Activated CD4-positive, alpha-beta T cell treated with anti-CD3 and anti-CD28 coated beads, Interleukin-2, amount 50 U/mL, for 24 hours (primary cell): ENCODE results near the gene DHX36.

Experiments
- DNase-seq, 2 donors: peaks; one replicate each; pipeline ENCODE4 v3.0.0-alpha.2; 2020; ENCODE audit warnings: low read depth in 1 of 2, low spot score in 1 of 2

Gene DHX36

DNA sequence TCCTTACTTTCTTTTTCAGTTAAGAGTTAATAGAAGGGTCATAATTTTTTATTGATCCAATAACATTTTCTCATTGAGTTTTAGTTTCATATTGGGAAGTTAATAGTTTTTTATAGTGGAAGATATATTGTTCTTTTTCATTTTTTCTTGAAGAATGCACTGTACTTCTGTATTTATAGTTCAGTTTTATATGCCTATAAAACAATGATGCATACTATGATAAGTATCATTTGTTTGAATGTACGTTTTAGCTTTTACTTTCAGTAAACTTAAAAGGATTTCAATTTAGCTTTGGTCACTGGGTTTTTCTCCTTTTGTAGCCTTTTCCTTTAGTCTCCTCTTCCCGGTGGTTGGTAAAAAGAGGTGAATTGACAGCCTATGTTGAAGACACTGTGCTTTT, 98.8 kb downstream of the DHX36 start:
- no peak for DNase-seq

DNA sequence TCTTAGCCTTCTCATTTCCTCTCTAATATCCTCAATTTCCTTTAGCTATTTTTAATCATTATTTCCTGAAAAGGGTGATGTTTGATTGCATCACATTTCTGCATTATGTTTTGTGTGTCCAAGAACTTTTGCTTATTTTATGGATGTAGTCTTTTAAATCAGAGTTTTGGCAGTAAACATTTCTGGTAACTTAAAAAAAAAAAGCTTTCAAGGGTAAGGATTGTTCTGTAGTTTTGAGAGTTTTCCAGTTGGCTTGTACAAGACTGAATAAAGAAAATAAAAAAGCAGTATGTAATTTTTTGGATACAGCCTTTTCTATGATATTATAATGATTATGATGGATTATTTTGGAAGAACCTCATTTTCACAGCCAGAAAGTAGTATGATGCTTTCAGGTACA, 99.4 kb downstream of the DHX36 start:
- DNase-seq, result no peak

DNA sequence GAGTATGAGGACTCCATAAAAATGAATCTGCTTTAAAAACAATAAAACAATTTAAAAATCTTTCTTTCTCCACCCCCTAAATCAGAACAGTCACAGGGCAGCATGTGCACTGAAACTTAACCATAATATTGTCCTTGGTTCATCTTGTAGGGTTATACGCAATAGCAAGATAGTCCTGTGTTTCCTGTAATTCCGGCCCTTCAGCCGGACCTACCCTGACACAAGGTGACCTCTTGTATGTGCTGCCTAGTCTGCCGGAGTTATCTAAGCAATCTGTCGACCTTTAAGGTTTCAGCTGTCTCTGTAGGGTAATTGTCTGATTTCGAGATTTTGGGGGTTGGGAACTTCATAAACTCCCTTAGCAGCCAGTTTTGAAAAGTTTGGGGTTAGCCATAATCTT, 99.9 kb downstream of the DHX36 start:
- DNase-seq, result no peak

DNA sequence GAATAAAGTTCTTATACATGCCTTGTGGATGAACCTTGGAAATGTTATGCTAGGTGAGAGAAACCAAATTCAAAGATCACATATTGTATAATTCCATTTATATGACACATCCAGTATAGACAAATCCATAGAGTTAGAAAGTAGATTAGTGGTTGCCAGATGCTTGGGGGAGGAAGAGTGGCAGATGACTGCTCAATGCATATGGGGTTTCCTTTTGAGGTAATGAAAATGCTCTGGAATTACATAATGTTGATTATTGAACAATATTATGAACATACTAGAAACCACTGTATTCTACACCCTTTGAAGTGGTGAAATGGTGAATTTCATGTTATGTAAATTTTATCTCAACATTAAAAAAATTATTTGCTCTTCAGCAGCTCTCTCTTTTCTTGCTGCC, 100.8 kb downstream of the DHX36 start:
- DNase-seq, result no peak
